HG03521 (cell line): ENCODE results near the gene KCNT1.
"Not testable (repeated sequence)": the region's sequence is repeated elsewhere in the genome, so short reads cannot be mapped to it uniquely, and the experiment has no call there.

ENCODE experiments used
- ATAC-seq: cut with Tn5 transposase; IDR thresholded peaks from one replicate; pipeline ENCODE4 v1.9.1; 2021; ENCODE audit warnings: mild to moderate bottlenecking, moderate library complexity; ENCODE audit not compliant: unreplicated experiment

The KCNT1 gene

DNA sequence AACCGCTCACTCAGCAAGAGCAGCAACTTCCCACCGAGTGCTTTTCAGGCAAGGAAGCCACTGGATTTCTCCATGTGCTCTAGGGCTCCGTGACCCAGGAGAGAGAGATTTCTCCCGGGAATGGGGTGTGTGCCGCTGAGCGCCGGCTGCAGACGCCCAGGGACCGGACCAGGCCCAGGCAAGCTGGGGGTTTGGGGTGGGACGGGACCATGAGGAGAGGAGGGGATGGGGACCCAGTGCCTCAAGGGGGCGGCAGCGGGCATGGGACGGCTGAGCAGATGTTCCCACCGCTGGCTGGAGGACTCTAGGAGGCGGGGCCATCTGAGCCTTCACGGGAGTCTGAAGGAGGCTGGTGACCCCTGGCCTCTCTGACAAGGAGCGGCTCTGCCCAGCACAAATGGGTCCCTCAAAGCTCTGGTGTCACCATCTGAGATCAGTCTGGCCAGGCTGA lies 30.4 kb upstream of the KCNT1 start:
- no peak for ATAC-seq

- ATAC-seq = not testable (repeated sequence)
These were observed 29.2 kb upstream of the KCNT1 start for GRCh38 chr9:135672786-135673185.

DNA sequence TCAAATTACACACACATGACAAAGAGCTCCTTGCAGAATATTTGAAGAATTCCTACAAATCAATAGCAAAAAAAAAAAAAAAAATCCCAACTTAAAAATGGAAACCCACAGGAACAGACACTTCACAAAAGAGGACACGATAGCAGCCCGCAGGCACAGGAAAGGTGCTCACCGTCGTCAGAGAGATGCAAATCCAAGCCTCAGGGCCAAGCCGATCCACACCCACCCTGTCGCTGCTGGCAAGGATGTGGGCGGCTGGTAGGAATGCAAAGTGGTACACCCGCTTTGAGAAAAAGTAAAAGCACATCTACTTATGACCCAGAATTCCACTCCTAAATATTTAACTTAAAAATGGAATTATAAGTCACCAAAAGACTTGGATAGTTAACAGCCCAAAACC lies 28.0 kb upstream of the KCNT1 start:
- ATAC-seq = no peak

- ATAC-seq = no peak
These were observed 27.0 kb upstream of the KCNT1 start for GRCh38 chr9:135674977-135675376.

GRCh38 chr9:135676891-135677290 lies 25.1 kb upstream of the KCNT1 start:
- no peak for ATAC-seq

DNA sequence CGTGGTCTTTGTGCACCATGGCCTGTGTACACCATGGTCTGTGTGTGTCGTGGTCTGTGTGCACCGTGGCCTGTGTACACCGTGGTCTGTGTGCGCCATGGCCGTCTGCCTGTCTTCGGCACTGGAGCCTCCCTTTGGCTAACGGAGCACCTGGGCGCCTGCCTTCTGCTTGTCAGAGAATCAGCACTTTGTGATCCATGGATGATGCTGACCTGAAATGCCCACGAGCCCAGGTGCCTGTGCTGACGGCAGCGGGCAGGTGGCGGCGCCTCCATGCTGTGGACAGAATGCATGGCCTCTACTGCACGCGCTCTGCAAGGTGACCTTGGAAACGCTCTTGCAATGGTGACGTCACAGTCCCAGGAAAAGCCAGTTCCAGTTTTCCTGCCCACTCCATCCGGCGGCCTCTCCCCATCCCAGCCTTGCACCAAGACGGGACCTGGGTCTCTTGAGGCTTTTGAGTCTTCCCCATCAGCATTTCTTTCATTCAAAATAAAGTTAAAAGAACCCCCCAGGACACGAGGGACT lies 24.3 kb upstream of the KCNT1 start:
- ATAC-seq = no peak

DNA sequence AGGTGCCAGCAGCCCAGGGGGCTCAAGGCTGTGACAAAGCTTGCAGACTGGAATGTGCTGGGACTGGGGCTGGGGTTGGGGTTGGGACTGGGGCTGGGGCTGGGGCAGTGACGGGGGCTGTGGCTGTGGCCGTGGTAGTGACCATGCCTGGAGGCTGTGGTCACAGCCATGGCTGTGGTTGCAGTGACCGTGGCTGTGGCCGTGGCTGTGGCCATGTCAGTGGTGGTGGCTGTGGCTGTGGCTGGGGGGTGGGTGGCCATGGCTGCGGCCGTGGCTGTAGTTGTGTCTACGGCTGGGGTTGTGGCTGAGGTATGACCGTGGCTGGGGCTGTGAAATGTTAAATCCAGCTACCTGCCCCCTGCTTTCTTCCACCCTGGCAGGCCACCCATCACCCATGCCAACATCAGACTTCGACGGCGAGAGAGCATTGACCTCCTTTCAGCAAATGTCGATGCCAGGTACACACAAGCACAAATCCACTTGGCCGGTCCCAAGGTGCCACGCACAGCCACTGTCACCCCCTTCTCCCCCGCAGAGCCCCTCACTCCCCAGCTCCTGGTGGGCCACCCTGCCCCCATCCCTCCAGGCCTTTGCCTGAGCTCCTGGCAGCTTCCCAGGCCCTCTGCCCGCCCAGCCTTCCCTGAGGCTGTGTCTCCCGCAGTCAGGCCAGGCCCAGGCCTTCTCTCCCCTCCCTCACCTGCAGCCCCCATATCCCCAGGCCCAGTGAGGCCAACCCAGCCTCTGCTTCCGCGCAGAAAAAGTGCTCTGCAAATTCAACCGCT lies 23.6 kb upstream of the KCNT1 start:
- ATAC-seq = no peak

DNA sequence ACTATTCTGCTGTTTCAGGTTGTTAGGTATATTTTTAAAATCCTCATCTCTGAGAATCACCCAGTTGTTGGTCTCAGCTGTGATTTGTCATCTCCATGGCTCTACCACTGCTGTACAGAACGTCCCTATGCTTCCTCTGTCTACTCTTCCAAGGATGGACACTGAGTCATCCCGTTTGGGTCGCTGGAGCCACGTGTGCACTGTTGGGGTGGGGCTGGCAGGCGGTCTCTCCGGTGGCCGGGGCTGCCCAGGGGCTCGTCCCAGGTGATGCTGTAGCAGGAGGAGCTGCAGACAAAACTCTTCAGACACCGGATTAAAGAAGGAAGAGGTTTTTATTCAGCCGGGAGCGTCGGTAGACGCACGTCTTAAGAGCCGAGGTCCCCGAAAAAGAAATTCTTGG lies 21.9 kb upstream of the KCNT1 start:
- ATAC-seq = no peak

DNA sequence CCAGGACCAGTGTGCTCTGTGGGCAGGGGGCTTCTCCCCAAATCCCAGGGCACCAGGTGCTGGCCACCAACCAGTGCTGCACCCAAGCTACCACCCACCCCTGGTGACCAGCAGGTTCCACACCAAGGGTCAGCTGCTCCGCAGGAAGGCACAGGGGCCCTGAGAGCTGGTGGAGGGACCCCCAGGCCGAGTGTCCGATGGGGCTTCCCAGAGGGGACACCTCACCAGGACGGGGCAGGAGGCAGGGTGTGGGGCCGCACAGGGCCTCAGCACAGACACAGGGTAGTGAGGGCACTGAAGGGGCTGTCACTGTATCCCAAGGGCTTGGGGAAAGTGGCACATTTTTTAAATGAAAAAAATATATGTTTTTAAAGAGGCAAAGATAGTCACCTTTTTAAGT lies 20.8 kb upstream of the KCNT1 start:
- no peak for ATAC-seq

- no peak for ATAC-seq
These were observed 18.5 kb upstream of the KCNT1 start for GRCh38 chr9:135683401-135684034.

DNA sequence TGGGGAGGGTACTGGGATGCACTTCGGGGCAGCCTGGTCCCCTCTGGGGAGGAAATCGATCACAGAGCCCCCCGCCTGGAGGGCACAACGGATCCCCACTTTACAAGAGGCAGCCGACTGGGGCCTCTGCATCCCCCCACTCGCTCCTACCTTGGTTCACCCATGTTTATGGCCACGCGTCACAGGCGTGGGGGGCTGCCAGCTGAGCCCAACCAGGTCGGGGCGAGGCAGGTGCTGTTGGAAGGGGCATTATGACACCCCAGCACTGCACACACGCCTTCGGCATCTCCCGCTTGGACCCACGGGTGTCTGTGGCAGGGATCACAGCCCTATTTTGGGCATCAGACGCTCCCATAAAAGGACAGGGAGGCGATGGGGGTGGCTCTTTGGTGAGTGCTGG lies 17.3 kb upstream of the KCNT1 start:
- no peak for ATAC-seq

DNA sequence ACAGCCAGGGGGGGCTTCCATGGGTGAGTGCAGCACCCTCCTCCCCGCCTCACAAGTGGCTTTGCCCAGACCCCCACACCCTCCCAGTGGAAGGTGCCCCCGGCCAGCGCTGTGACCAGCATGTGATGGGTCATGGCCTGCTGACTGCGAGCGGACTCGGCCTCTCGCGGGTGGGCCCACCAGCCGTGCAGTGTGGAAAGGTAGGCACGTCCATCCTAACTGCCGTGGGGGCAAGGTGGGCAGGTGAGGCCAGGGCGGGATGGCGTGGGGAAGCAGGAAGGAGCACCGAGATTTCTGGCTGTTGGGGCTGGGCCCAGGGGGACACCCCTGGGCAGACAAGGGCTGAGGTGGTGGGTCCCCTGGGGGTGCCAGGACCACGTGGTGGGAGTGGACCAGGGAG lies 14.8 kb upstream of the KCNT1 start:
- no peak for ATAC-seq

DNA sequence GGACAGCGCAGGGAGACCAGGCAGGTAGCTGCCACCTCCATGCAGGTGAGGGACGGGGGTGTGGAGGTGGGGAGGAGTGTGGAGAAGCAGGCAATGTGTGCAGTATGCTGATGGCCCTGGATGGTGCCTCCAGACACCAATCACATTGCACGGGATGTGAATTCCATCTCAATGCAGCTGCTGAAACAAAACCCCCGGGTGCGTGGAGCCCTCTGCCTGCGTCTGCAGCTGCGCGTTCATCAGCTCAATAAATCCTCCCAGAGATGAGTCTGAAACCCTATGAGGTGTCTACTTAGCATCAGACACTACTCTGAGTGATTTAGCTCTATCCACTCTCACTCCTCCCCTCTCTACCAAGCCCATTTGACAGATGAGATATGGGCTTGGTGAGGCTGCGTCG lies 13.0 kb upstream of the KCNT1 start:
- ATAC-seq = no peak

GRCh38 chr9:135690836-135691570 lies 11.0 kb upstream of the KCNT1 start:
- no peak for ATAC-seq

DNA sequence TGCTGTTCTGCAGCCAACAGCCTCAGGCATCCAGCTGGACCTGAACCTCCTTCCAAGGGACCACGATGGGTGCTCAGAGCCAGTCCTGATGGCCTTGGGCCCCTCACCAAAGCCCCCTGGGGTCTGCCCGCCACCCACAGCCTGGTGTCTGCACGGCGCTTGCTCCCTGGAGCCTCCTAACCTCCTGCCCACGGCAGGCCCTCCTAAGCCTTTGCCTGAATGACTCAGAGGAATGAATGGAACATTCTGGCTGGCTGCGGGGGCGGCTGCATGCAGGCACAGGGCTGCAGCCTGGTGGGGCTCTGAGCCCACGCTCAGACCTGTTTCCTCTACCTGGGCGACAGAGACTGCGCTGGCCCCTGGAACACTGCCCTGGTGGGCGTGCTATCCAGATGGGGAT lies 9.6 kb upstream of the KCNT1 start:
- no peak for ATAC-seq

- ATAC-seq = no peak
These were observed 8.7 kb upstream of the KCNT1 start for GRCh38 chr9:135693265-135693664.

DNA sequence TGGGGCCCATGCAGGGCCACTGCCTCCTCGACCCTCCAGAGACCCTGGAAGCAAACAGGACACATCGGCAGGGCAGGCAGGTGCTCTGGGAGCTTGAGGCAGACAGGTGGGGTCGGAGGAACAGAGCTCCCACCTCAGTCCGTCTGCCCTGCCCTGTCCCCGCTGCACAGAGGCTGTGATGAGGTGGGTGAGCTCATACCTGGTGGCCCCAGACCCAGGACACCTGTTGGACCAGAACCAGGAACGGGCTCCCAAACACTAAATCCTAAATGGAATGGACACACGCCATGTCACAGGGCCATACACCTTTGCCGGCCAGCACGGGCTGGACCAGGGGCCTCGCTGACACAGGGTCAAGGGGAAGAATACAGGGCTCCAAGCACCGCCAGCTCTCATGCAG lies 8.2 kb upstream of the KCNT1 start:
- ATAC-seq = no peak

DNA sequence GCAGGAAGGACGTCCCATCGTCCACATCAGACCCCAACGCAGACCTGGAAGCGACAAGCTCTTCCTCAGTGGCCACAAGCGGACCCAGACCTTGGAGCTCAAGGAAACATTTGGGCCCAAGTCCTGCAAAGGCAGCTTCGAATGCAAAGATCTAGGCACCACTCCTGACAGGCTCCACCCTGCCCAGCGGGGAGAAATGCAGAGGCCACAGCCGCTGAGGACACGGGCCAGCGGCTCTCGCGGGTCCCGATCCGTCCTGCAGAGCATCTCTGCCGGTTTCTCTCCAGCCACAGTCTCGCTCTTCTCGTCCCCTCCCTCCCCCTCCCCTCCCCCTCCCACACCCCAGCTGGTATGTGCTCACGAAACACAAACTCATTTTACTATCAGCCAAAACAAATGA lies 7.6 kb upstream of the KCNT1 start:
- ATAC-seq = no peak

GRCh38 chr9:135695036-135695435 lies 6.9 kb upstream of the KCNT1 start:
- no peak for ATAC-seq

- ATAC-seq = no peak
These were observed 6.3 kb upstream of the KCNT1 start for GRCh38 chr9:135695642-135696041.

GRCh38 chr9:135696446-135696845 lies 5.5 kb upstream of the KCNT1 start:
- no peak for ATAC-seq

GRCh38 chr9:135697226-135697625 lies 4.8 kb upstream of the KCNT1 start:
- ATAC-seq = no peak
